Measurements from ENCODE around the gene WDFY3.

- no peak for TF ChIP-seq CTCF (IDR thresholded peaks at IDR 0.05)
- TF ChIP-seq POLR2A (IDR thresholded peaks at IDR 0.05) = no peak
- TF ChIP-seq EP300 (IDR thresholded peaks at IDR 0.05) = no peak
Observed at GRCh38 chr4:84916227-84916626, 50.3 kb downstream of the WDFY3 start.

Measured in sigmoid colon (tissue), 4 donors.